ENCODE data around the gene NOTCH3. TPM values are rescaled to one million over a fixed set of nuclear protein-coding genes. Genes with fewer than 3 reads are reported as not detected.

Gene NOTCH3
- total RNA-seq, 1 experiment from 2014 or later = 47.3 TPM

- no peak for DNase-seq (ENCODE audit: extremely low read depth, low read depth)
Measured at GRCh38 chr19:15170345-15170744, 30.4 kb downstream of the NOTCH3 start.

DNA sequence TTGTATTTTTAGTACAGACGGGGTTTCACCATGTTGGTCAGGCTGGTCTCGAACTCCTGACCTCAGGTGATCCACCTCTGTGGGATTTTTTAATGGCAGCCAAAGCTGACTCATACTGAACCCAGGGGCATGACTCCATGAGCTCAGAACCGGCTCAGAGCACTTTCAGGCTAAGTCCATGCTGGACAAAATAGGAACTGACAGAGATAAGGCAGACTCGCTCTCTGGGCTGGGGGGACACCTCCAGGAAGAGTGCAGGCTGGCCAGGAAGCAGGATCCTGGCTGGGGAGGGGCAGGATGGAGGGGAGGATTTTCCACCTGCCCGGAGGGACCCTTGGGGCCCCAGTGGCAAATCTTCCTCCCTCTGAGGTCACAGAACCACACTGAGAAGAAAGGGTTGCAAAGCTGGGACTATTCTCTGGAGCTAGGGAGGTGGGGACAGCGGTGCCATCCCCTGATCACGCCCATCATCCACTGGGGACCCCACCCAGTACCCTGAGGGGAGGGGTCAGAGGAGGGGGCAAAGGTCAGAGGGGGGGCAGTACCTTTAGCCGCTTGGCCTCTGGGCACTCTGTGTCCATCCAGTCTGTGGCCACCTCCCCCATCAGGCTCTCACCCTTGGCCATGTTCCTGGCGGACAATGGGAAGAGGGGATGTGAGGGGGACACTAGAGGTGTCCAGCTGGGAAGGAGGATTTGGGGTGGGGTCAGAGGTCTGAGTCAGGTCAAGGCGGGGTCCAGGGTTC is 31.1 kb downstream of the NOTCH3 start:
- no peak for DNase-seq (ENCODE audit: extremely low read depth, low read depth)

GRCh38 chr19:15166700-15167099 is 34.1 kb downstream of the NOTCH3 start:
- DNase-seq (ENCODE audit: extremely low read depth, low read depth) = no peak

DNA sequence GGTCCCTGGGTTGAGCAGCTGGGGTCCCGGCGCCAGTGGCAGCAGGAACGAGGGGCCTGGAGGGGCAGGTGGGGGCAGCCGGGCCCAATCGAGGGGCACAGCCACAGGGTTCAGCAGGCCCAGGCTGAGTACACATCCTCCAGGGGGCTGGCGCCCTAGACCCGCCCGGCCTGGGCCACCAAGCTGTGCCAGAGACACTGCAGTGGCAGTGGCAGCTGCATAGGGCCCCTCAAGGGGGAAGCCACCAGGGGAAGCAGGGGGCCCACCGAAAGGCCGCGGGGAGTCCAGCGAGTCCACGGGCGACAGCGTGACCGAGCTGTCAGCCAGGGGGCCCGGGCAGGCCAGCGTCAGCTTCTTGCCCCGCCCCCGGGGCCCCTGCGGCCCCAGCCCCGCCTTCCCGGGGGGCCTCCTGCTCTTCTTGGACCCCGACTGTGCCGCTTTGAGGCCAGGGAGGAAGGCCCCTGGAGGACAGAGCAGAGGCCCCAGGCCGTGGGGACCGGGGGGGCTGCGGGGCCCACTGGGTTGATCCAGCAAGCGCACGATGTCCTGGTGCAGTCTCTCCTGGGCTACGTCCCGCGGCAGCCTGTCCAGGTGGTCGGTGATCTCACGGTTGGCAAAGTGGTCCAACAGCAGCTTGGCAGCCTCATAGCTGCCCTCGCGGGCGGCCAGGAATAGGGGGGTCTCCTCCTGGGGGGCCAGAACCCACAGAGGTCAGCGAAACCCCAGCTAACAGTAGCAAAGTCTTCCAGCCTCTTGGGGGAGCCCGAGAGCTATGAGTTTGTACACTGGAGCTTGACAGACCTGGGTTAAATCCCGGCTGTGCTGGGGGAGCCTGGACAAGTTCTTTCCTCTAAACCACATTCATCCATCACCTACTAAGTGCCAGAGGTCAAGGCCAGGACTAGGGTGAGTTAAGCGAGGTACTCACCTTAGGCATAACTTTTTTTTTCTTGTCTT is 39.5 kb downstream of the NOTCH3 start:
- peak; percentile 32 for DNase-seq (ENCODE audit: extremely low read depth, low read depth)

GRCh38 chr19:15159251-15159650 is 41.5 kb downstream of the NOTCH3 start:
- no peak for DNase-seq (ENCODE audit: extremely low read depth, low read depth)

- no peak for DNase-seq (ENCODE audit: extremely low read depth, low read depth)
Measured at GRCh38 chr19:15156391-15156790, 44.4 kb downstream of the NOTCH3 start.

DNA sequence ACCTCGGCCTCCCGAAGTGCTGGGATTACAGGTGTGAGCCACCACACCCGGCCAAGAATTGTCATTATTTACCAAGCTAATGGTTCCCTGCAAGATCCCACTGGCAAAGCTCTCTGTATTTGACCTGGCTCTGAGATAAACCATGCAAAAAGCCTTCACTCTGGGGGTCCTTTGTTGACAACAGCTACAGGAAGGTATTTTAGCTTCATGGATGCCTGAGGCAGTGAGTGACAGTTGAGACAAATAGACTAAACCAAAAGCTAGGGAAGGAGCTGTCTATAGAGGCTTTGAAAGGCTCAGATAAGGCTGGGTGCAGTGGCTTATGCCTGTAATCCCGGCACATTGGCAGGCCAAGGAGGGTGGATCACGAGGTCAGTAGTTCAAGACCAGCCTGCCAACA is 45.5 kb downstream of the NOTCH3 start:
- no peak for DNase-seq (ENCODE audit: extremely low read depth, low read depth)

DNA sequence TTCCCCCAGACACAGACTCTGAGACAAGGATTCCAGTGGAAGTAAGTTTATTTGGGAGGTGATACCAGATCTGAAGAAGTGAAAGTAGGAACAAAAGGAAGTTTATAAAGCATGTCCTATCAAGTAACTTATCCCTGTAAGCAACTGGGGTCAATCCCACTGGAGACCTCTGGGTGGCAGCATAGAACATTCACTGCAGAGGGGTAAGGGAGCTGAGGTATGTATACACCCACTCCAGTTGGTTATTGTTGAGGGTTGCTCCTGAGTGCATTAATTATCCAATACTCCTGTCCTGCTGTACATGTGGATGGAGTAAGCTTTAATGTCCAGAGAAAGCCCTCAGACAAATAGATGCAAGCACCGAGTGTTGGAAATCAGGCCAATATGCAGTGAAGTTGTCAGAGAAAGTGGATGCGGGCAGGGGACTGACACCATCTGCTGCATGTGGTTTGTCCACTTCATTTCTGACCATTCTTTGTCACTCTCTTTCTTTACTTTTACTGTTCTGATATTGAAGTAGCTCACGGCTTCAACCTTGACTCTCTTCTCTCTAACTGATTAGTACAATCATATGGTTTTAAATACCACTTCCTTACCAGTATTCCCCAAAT is 46.7 kb downstream of the NOTCH3 start:
- DNase-seq (ENCODE audit: extremely low read depth, low read depth) = peak; percentile 22

GRCh38 chr19:15149737-15150136 is 51.1 kb downstream of the NOTCH3 start:
- DNase-seq (ENCODE audit: extremely low read depth, low read depth) = no peak

DNA sequence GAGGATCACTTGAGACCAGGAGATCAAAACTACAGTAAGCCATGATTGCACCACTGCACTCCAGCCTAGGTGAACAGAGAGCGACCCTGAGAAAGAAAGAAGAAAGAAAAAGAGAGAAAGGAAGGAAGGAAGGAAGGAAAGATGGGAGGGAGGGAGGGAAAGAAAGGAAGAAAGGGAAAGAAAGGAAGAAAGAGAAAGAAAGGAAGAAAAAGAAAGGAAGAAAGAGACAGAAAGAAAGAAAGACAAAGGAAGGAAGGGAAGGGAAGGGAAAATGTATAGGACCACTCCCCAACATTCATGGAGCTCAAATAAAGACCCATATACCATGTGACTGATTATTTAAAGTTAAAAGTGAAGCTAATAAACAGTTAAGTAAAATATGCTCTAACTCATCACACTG is 53.7 kb downstream of the NOTCH3 start:
- DNase-seq (ENCODE audit: extremely low read depth, low read depth) = no peak

DNA sequence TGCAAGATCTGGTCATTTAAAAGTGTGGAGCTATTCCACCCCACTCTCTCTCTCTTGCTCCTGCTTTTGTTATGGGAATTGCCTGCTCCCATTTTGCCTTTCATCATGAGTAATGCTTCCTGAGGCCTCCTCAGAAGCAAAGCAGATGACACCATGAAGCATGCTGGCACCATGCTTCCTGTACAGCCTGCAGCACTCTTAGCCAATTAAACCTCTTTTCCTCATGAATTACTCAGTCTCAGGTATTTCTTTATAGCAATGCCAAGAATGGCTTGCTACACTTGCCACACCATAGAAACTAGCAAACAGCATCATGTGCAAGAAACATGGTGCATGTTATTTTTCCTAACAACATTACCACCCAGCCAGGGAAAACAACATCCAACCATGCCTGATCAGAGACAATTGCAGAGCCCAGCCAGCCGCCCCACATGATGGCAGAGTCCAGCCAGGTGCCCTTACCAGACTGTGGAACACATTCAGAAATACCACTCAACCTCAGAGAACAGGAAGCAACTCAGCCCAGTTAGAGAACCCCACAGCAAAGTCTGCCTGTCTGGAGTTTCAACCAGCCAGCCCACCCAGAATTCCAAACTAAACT is 56.6 kb downstream of the NOTCH3 start:
- DNase-seq (ENCODE audit: extremely low read depth, low read depth) = no peak

- no peak for DNase-seq (ENCODE audit: extremely low read depth, low read depth)
Measured at GRCh38 chr19:15142313-15142712, 58.5 kb downstream of the NOTCH3 start.

DNA sequence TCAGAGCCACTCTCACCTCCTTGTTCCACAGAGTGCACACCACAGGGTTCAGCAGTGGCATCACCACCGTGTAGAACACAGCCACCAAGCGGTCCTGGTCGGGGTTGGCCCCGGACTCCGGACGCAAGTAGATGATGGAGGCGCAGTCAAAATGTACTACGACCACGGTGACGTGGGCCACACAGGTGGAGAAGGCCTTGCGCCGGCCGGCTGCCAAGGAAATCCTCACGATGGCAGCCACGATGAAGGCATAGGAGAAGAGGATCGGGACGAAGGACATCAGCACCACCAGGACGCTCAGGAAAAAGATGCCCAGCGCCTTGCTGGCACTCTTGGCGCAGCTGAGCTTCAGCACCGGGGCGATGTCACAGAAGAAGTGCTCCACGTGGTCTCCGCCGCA is 59.7 kb downstream of the NOTCH3 start:
- DNase-seq (ENCODE audit: extremely low read depth, low read depth) = no peak

GRCh38 chr19:15138427-15138826 is 62.4 kb downstream of the NOTCH3 start:
- DNase-seq (ENCODE audit: extremely low read depth, low read depth) = no peak

DNA sequence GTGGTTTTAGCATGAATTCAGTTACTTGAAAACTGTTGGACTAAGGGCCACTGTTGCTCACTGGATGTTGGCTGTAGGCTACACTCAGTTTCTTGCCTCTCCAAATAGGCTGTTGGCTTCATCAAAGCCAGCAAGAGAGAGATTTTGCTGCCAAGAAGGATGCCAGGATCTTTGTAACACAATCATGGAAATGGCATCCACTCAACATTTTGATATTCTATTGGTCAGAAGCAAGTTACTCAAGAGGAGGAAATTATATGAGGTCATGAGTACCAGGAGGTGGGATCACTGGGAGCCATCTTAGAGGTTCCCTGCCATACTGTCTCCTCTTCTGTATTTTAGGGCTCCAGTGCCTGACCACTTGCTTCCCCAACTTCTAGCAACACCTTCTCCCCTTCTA is 63.0 kb downstream of the NOTCH3 start:
- no peak for DNase-seq (ENCODE audit: extremely low read depth, low read depth)

DNA sequence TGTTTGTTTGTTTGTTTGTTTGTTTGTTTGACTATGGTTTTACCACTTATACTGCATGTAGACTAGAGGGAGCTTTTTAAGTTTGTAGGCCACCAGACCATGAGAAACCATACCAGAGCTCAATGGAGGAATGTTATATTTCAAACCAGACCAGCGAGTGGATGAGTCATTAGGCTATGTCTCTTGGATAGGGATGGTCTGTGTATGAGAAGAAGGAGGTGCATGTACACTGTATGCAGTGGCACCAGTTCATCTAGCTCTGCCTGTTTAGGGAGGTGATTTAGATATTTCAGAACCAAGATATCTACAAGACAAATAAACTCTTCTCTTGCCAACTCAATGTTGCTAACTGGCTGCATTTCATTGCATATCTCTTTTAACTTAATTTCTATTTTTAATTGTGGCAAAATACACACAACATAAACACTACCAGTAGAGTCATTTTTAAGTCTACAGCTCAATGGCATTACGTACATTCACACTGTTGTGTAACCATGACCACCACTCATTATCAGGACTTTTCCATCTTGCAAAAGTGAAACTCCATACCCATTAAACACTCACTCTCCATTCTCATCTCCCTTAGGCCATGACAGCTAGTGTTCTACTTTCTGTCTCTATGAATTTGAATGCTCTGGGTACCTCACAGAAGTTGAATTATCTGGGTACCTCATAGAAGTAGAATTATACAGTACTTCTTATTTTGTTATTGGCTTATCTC is 64.4 kb downstream of the NOTCH3 start:
- no peak for DNase-seq (ENCODE audit: extremely low read depth, low read depth)

DNA sequence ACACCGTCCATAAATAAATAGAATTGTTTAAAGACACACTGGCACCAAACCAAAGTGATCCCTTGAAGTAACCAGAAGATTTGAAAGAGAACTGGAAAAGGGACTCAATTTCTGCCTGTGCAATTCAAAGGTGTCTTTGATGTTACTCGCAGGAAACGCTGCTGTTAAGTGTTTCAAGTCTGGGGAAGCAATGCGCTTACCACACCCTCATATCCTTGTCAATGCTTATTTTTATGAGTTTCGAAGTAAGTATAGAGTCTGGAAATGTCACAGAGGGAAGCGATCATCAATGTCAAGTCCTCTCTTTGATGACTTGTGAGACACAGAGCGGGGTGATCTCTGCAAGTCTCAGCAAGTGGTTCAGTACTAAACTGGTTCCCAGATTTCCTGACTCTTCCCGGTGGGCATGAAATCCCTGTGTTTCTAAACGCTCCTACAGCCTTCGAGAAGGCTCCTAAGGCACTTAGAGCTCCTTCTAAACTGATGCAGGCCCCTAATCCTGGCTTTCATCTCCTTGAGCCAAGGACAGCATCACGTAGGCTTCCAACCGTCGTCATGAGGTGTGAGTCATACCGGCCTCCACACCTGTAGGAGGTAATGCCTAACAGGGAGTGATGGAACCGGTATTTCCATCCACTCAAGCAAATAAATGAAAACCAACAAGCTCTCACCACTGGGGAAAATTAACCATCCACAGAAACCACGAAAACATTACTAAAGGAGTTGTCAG is 70.8 kb downstream of the NOTCH3 start:
- DNase-seq (ENCODE audit: extremely low read depth, low read depth) = no peak

GRCh38 chr19:15128162-15128770 is 72.5 kb downstream of the NOTCH3 start:
- DNase-seq (ENCODE audit: extremely low read depth, low read depth) = no peak

Measured in NCI-H460 (cell line).